Thyroid gland (tissue), 4 donors: ENCODE measurements around the gene DGCR2.

Source experiments
- CTCF ChIP-seq, 6 experiments: fragments of 200-600 bp in 3 of 6; fragments of 450-650 bp in 3 of 6; sonication (generic) in 3 of 6; IDR thresholded peaks; one replicate each; pipeline ENCODE4 v1.5.1; 2016 to 2019; ENCODE audit warnings: antibody characterized with exemption in 6 of 6, mild to moderate bottlenecking in 2 of 6, inconsistent platforms in 1 of 6, moderate library complexity in 1 of 6
- POLR2A ChIP-seq, 2 donors: fragments of 450-650 bp; IDR thresholded peaks; one replicate each; pipeline ENCODE4 v1.6.1; 2017; ENCODE audit warnings: antibody characterized with exemption in 2 of 2, mild to moderate bottlenecking in 2 of 2, moderate library complexity in 1 of 2

GRCh38 chr22:19038164-19038546, 84.1 kb downstream of the DGCR2 start:
- TF ChIP-seq CTCF (IDR thresholded peaks at IDR 0.05): no peak
- TF ChIP-seq POLR2A (IDR thresholded peaks at IDR 0.05): no peak
